ENCODE measurements around the gene SLC6A9.

SLC6A9 gene

GRCh38 chr1:44047131-44047530 lies 15.9 kb upstream of the SLC6A9 start:
- Histone ChIP-seq H3K4me3 (ENCODE audit: low read depth, low read length) (no peak overlapping the region), H3K36me3 (replicated peaks) (no peaks in the 10 kb centered on the region), H3K27me3 (replicated peaks) (no peaks in the 10 kb centered on the region), H3K27ac (peak overlapping the region; percentile 86)
- no peak for TF ChIP-seq CTCF (IDR thresholded peaks at IDR 0.05; ENCODE audit: low read depth, low read length, missing control alignments)
- no peak for DNase-seq
- in situ Hi-C loops (cut with HindIII; ENCODE audit: low pct_ligation_motif_present, low sequenced_read_pairs) = no loop called here

- in situ Hi-C loops (cut with HindIII; ENCODE audit: low pct_ligation_motif_present, low sequenced_read_pairs) = no loop called here
These were observed 13.8 kb upstream of the SLC6A9 start for GRCh38 chr1:44045064-44045463.

GRCh38 chr1:44044071-44044801 lies 13.0 kb upstream of the SLC6A9 start:
- H3K36me3 ChIP-seq (replicated peaks) = no peaks in the 10 kb centered on the region
- DNase-seq = no peak
- no peak overlapping the region for H3K27ac ChIP-seq
- no peak overlapping the region for H3K4me3 ChIP-seq (ENCODE audit: low read depth, low read length)
- no peak for TF ChIP-seq CTCF (IDR thresholded peaks at IDR 0.05; ENCODE audit: low read depth, low read length, missing control alignments)
- H3K27me3 ChIP-seq (replicated peaks) = no peaks in the 10 kb centered on the region
- in situ Hi-C loops (cut with HindIII; ENCODE audit: low pct_ligation_motif_present, low sequenced_read_pairs) = no loop called here

More at GRCh38 chr1:44045064-44045463, 13.8 kb upstream of the SLC6A9 start:
- Histone ChIP-seq H3K36me3 (replicated peaks) (no peaks in the 10 kb centered on the region), H3K27me3 (replicated peaks) (no peaks in the 10 kb centered on the region), H3K4me3 (ENCODE audit: low read depth, low read length) (no peak overlapping the region), H3K27ac (no peak overlapping the region)
- TF ChIP-seq CTCF (IDR thresholded peaks at IDR 0.05; ENCODE audit: low read depth, low read length, missing control alignments) = no peak
- no peak for DNase-seq

GRCh38 chr1:44043176-44044070 lies 12.2 kb upstream of the SLC6A9 start:
- H3K27me3 ChIP-seq (replicated peaks) = no peaks in the 10 kb centered on the region
- no peaks in the 10 kb centered on the region for H3K36me3 ChIP-seq (replicated peaks)
- no peak for TF ChIP-seq CTCF (IDR thresholded peaks at IDR 0.05; ENCODE audit: low read depth, low read length, missing control alignments)
- in situ Hi-C loops (cut with HindIII; ENCODE audit: low pct_ligation_motif_present, low sequenced_read_pairs) = no loop called here
- no peak for DNase-seq
- H3K4me3 ChIP-seq (ENCODE audit: low read depth, low read length) = no peak overlapping the region
- no peak overlapping the region for H3K27ac ChIP-seq

- Histone ChIP-seq H3K27me3 (replicated peaks) (no peaks in the 10 kb centered on the region), H3K4me3 (ENCODE audit: low read depth, low read length) (no peak overlapping the region), H3K27ac (no peak overlapping the region), H3K36me3 (replicated peaks) (no peaks in the 10 kb centered on the region)
- no peak for DNase-seq
- in situ Hi-C loops (cut with HindIII; ENCODE audit: low pct_ligation_motif_present, low sequenced_read_pairs) = no loop called here
- no peak for TF ChIP-seq CTCF (IDR thresholded peaks at IDR 0.05; ENCODE audit: low read depth, low read length, missing control alignments)
These were observed 9.6 kb upstream of the SLC6A9 start for GRCh38 chr1:44040846-44041245.

Measured in brain microvascular endothelial cell (primary cell).